HG03280 (cell line): ENCODE results near the gene TNNC1.

Experiments
- ATAC-seq: cut with Tn5 transposase; IDR thresholded peaks from one replicate; pipeline ENCODE4 v1.9.1; 2021; ENCODE audit warnings: mild to moderate bottlenecking, moderate library complexity; ENCODE audit not compliant: unreplicated experiment

The TNNC1 gene

GRCh38 chr3:52443791-52444687 lies 9.8 kb downstream of the TNNC1 start:
- ATAC-seq = no peak

GRCh38 chr3:52443268-52443610 lies 10.6 kb downstream of the TNNC1 start:
- ATAC-seq = no peak

GRCh38 chr3:52442409-52443267 lies 11.2 kb downstream of the TNNC1 start:
- ATAC-seq = no peak

GRCh38 chr3:52441772-52442332 lies 12.0 kb downstream of the TNNC1 start:
- ATAC-seq = no peak

- no peak for ATAC-seq
These were observed 12.6 kb downstream of the TNNC1 start for GRCh38 chr3:52441091-52441771.

- ATAC-seq = no peak
These were observed 13.2 kb downstream of the TNNC1 start for GRCh38 chr3:52440671-52441070.

GRCh38 chr3:52440249-52440551 lies 13.6 kb downstream of the TNNC1 start:
- no peak for ATAC-seq

- ATAC-seq = no peak
These were observed 14.2 kb downstream of the TNNC1 start for GRCh38 chr3:52439426-52440248.

GRCh38 chr3:52438579-52439425 lies 15.0 kb downstream of the TNNC1 start:
- ATAC-seq = no peak

- no peak for ATAC-seq
These were observed 15.8 kb downstream of the TNNC1 start for GRCh38 chr3:52438104-52438376.

- ATAC-seq = no peak
These were observed 16.3 kb downstream of the TNNC1 start for GRCh38 chr3:52437326-52438103.

- ATAC-seq = no peak
These were observed 17.2 kb downstream of the TNNC1 start for GRCh38 chr3:52436500-52437149.

- ATAC-seq = no peak
These were observed 18.4 kb downstream of the TNNC1 start for GRCh38 chr3:52435246-52436101.

- no peak for ATAC-seq
These were observed 19.2 kb downstream of the TNNC1 start for GRCh38 chr3:52434491-52435115.

GRCh38 chr3:52433996-52434479 lies 19.8 kb downstream of the TNNC1 start:
- no peak for ATAC-seq

GRCh38 chr3:52433328-52433995 lies 20.4 kb downstream of the TNNC1 start:
- ATAC-seq = no peak
